ENCODE data around the gene FZD10. TPM values are rescaled to one million over a fixed set of nuclear protein-coding genes. Genes with fewer than 3 reads are reported as not detected.
A peak's percentile ranks its signal among the peaks of the same experiment; 100 is the strongest.

FZD10 gene
- total RNA-seq, 1 donor from 2014 or later = 0.05 TPM

DNA sequence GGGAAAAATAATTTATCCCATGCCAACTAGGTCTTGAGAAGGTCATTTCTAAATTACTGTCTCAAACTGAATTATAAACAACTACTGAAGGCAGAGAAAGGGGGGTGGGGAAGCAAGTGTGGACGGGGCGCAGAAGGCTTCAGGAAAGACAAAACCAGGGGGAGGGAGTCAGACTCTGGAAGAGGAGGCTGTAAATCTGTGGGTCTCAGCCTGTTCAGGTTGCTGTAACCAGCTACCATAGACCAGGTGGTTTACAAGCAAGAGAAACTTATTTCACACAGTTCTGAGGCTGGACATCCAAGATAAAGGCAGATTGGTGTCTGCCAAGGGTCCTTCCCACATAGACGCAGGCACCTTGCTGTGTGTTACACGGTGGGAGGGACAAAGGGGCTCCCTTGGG is 39.9 kb upstream of the FZD10 start:
- Histone ChIP-seq H3K27ac (replicated peaks) (no peak overlapping the region), H3K4me3 (no peak overlapping the region), H3K36me3 (no peaks in the 10 kb centered on the region), H3K9me3 (replicated peaks) (no peaks in the 10 kb centered on the region), H3K27me3 (ENCODE audit: low read depth) (peaks cover 56% of the 10 kb centered on the region), H3K4me1 (peaks cover 8% of the 10 kb centered on the region)
- TF ChIP-seq CTCF (IDR thresholded peaks at IDR 0.05; ENCODE audit: borderline replicate concordance) = no peak
- intact Hi-C loops (cut with micrococcal nuclease) = no loop called here
- DNase-seq = no peak

- Histone ChIP-seq H3K9me3 (replicated peaks) (peaks cover 5% of the 10 kb centered on the region), H3K4me1 (peaks cover 8% of the 10 kb centered on the region), H3K27me3 (ENCODE audit: low read depth) (peaks cover 47% of the 10 kb centered on the region), H3K27ac (replicated peaks) (no peak overlapping the region), H3K36me3 (no peaks in the 10 kb centered on the region), H3K4me3 (no peak overlapping the region)
- intact Hi-C loops (cut with micrococcal nuclease) = no loop called here
- no peak for TF ChIP-seq CTCF (IDR thresholded peaks at IDR 0.05; ENCODE audit: borderline replicate concordance)
- no peak for DNase-seq
These were observed 38.2 kb upstream of the FZD10 start for GRCh38 chr12:130124106-130124505.

GRCh38 chr12:130124605-130125244 is 37.5 kb upstream of the FZD10 start:
- Histone ChIP-seq H3K4me3 (no peak overlapping the region), H3K9me3 (replicated peaks) (peaks cover 9% of the 10 kb centered on the region), H3K4me1 (peaks cover 8% of the 10 kb centered on the region), H3K27ac (replicated peaks) (no peak overlapping the region), H3K27me3 (ENCODE audit: low read depth) (peaks cover 45% of the 10 kb centered on the region), H3K36me3 (no peaks in the 10 kb centered on the region)
- DNase-seq = no peak
- no peak for TF ChIP-seq CTCF (IDR thresholded peaks at IDR 0.05; ENCODE audit: borderline replicate concordance)
- intact Hi-C loops (cut with micrococcal nuclease) = no loop called here

- H3K27me3 ChIP-seq (ENCODE audit: low read depth) = peaks cover 33% of the 10 kb centered on the region
- H3K36me3 ChIP-seq = no peaks in the 10 kb centered on the region
- TF ChIP-seq CTCF (IDR thresholded peaks at IDR 0.05; ENCODE audit: borderline replicate concordance) = no peak
- peaks cover 8% of the 10 kb centered on the region for H3K4me1 ChIP-seq
- DNase-seq = peak; percentile 49
- H3K27ac ChIP-seq (replicated peaks) = peak overlapping the region; percentile 16
- intact Hi-C loops (cut with micrococcal nuclease) = no loop called here
- H3K4me3 ChIP-seq = no peak overlapping the region
- H3K9me3 ChIP-seq (replicated peaks) = peaks cover 9% of the 10 kb centered on the region
These were observed 36.2 kb upstream of the FZD10 start for GRCh38 chr12:130126023-130126432.

GRCh38 chr12:130127532-130127911 is 34.7 kb upstream of the FZD10 start:
- peak overlapping the region; percentile 66 for H3K27ac ChIP-seq (replicated peaks)
- peaks cover 8% of the 10 kb centered on the region for H3K4me1 ChIP-seq
- H3K9me3 ChIP-seq (replicated peaks) = peaks cover 9% of the 10 kb centered on the region
- intact Hi-C loops (cut with micrococcal nuclease) = no loop called here
- H3K27me3 ChIP-seq (ENCODE audit: low read depth) = peaks cover 38% of the 10 kb centered on the region
- no peak for TF ChIP-seq CTCF (IDR thresholded peaks at IDR 0.05; ENCODE audit: borderline replicate concordance)
- DNase-seq = no peak
- H3K4me3 ChIP-seq = no peak overlapping the region
- H3K36me3 ChIP-seq = no peaks in the 10 kb centered on the region

All from left ventricle myocardium inferior (tissue), 1 donor.